22Rv1 (cell line): ENCODE results near the gene RPUSD3.
A peak's percentile ranks its signal among the peaks of the same experiment; 100 is the strongest.

Experiments used
- H3K27ac ChIP-seq: fragments of 450-650 bp; 2 replicates; pipeline ENCODE4 v1.5.1; 2017
- CTCF ChIP-seq: fragments of 450-650 bp; IDR thresholded peaks from 2 replicates; pipeline ENCODE4 v1.5.1; 2017; ENCODE audit warnings: mild to moderate bottlenecking
- ZFX ChIP-seq: fragments of 450-650 bp; IDR thresholded peaks from 2 replicates; pipeline ENCODE4 v1.6.1; 2017; ENCODE audit warnings: antibody characterized with exemption, borderline replicate concordance

The RPUSD3 gene

GRCh38 chr3:9843715-9844438, at the start of gene RPUSD3:
RPUSD3 (minus strand) TSS chr3:9844008; CDS start chr3:9843990, 18 bp downstream.
- TF ChIP-seq CTCF, result no peak
- no peak for TF ChIP-seq ZFX
- H3K27ac ChIP-seq, result peak within 1 kb of the TSS; percentile 85

DNA sequence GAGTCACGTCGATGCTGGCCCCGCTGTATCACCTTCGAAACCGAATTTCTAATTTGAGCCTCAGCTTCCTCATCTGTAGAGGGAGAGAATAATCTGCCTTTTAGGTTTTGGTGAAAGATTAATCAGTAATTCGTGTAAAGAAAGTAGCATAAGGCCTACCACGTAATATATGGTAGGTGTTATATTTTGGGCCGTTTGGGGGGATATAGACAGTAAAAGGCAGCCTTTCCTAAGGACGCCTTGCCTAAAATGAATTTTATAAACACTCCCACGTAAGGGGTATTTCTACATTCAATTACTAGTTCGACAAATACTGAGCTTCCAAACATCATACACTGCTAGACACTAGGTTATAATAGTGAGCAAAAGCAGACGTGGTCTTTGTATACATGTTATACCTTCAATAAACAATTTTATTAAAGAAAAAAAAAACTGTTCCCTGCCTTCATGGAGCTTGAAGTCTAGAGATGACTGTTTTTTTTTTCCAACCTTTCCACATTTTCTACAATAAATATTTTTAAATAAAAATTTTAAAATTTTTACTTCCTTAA, 47.3 kb upstream of the RPUSD3 start:
- TF ChIP-seq CTCF (no peak), ZFX (no peak)
- H3K27ac ChIP-seq, result peak overlapping the region; percentile 75

GRCh38 chr3:9890249-9891071, 46.7 kb upstream of the RPUSD3 start, which contains the start of gene JAGN1:
JAGN1 (plus strand) TSS chr3:9890610; CDS start chr3:9890723, 113 bp downstream.
- TF ChIP-seq CTCF (no peak), ZFX (no peak)
- H3K27ac ChIP-seq, result peak within 1 kb of the TSS; percentile 75

DNA sequence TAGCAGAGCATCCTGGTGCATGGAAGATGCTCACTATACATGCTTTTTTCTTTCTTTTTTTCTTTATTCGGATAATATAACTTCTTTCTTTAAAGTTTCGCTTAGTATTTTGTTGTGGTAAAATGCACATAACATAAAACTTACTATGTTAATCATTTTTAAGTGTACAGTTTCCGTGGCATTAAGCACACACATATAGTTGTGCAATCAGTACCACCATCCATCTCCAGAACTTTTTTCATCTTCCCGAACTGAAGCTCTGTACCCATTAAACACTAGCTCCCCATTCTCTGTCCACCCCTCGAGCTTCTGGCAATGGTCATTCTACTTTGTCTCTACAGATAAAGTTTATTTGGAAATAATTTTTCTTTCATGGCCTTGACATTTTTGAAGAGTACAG, 45.6 kb upstream of the RPUSD3 start:
- H3K27ac ChIP-seq, result no peak overlapping the region
- TF ChIP-seq CTCF, result no peak
- no peak for TF ChIP-seq ZFX

GRCh38 chr3:9888540-9888939, 44.7 kb upstream of the RPUSD3 start:
- no peak for TF ChIP-seq ZFX
- no peak overlapping the region for H3K27ac ChIP-seq

GRCh38 chr3:9887480-9887879, 43.7 kb upstream of the RPUSD3 start:
- TF ChIP-seq CTCF (no peak), ZFX (no peak)
- H3K27ac ChIP-seq, result no peak overlapping the region

GRCh38 chr3:9886328-9886727, 42.5 kb upstream of the RPUSD3 start:
- no peak overlapping the region for H3K27ac ChIP-seq
- no peak for TF ChIP-seq ZFX
- no peak for TF ChIP-seq CTCF
